BLaER1 (cell line): ENCODE results near the gene ANKRD29.

Experiments used
- H3K27ac ChIP-seq: shearing (Covaris generic); formaldehyde crosslinking; 2 replicates; pipeline ENCODE4 v1.8.1; 2022
- H3K27me3 ChIP-seq: shearing (Covaris generic); formaldehyde crosslinking; 2 replicates; pipeline ENCODE4 v1.8.1; 2022
- H3K36me3 ChIP-seq: shearing (Covaris generic); formaldehyde crosslinking; 2 replicates; pipeline ENCODE4 v1.8.1; 2022
- H3K4me1 ChIP-seq: shearing (Covaris generic); formaldehyde crosslinking; 2 replicates; pipeline ENCODE4 v1.8.1; 2022
- H3K4me2 ChIP-seq: shearing (Covaris generic); formaldehyde crosslinking; 2 replicates; pipeline ENCODE4 v1.8.1; 2022
- H3K4me3 ChIP-seq: shearing (Covaris generic); formaldehyde crosslinking; 2 replicates; pipeline ENCODE4 v1.8.1; 2022
- H3K9ac ChIP-seq: shearing (Covaris generic); formaldehyde crosslinking; 2 replicates; pipeline ENCODE4 v1.8.1; 2022
- H3K9me3 ChIP-seq: shearing (Covaris generic); formaldehyde crosslinking; 2 replicates; pipeline ENCODE4 v1.8.1; 2022
- H4K20me1 ChIP-seq: shearing (Covaris generic); formaldehyde crosslinking; 2 replicates; pipeline ENCODE4 v1.8.1; 2022
- Cebpa-rat ChIP-seq: shearing (Covaris generic); IDR thresholded peaks from 2 replicates; pipeline ENCODE4 v1.8.1; 2022

Gene ANKRD29

GRCh38 chr18:23703057-23703986, 40.6 kb upstream of the ANKRD29 start:
- H4K20me1 ChIP-seq: no peaks in the 10 kb centered on the region
- H3K9ac ChIP-seq: no peak overlapping the region
- no peaks in the 10 kb centered on the region for H3K27me3 ChIP-seq
- no peaks in the 10 kb centered on the region for H3K36me3 ChIP-seq
- TF ChIP-seq Cebpa-rat: no peak
- H3K9me3 ChIP-seq: peaks cover 13% of the 10 kb centered on the region
- H3K4me2 ChIP-seq: no peak overlapping the region
- no peak overlapping the region for H3K27ac ChIP-seq
- H3K4me3 ChIP-seq: no peak overlapping the region
- peaks cover 16% of the 10 kb centered on the region for H3K4me1 ChIP-seq

GRCh38 chr18:23702606-23703005, 39.9 kb upstream of the ANKRD29 start:
- peaks cover 16% of the 10 kb centered on the region for H3K4me1 ChIP-seq
- no peaks in the 10 kb centered on the region for H3K27me3 ChIP-seq
- peaks cover 11% of the 10 kb centered on the region for H3K9me3 ChIP-seq
- no peak overlapping the region for H3K27ac ChIP-seq
- H3K4me2 ChIP-seq: no peak overlapping the region
- no peaks in the 10 kb centered on the region for H3K36me3 ChIP-seq
- no peaks in the 10 kb centered on the region for H4K20me1 ChIP-seq
- H3K4me3 ChIP-seq: no peak overlapping the region
- TF ChIP-seq Cebpa-rat: no peak
- H3K9ac ChIP-seq: no peak overlapping the region

GRCh38 chr18:23701544-23702064, 38.9 kb upstream of the ANKRD29 start:
- Histone ChIP-seq H3K9me3 (peaks cover 1% of the 10 kb centered on the region; the same call in 1 of the 2 replicates), H3K9ac (no peak overlapping the region), H3K4me2 (no peak overlapping the region), H3K4me1 (peaks cover 16% of the 10 kb centered on the region), H3K4me3 (no peak overlapping the region), H3K36me3 (no peaks in the 10 kb centered on the region), H3K27me3 (no peaks in the 10 kb centered on the region), H3K27ac (no peak overlapping the region), H4K20me1 (no peaks in the 10 kb centered on the region)
- no peak for TF ChIP-seq Cebpa-rat

GRCh38 chr18:23701017-23701416, 38.3 kb upstream of the ANKRD29 start:
- Histone ChIP-seq H3K27me3 (no peaks in the 10 kb centered on the region), H3K9ac (no peak overlapping the region), H4K20me1 (no peaks in the 10 kb centered on the region), H3K4me2 (no peak overlapping the region), H3K27ac (no peak overlapping the region), H3K9me3 (no peaks in the 10 kb centered on the region), H3K4me1 (peaks cover 16% of the 10 kb centered on the region), H3K4me3 (no peak overlapping the region), H3K36me3 (no peaks in the 10 kb centered on the region)
- no peak for TF ChIP-seq Cebpa-rat

- Histone ChIP-seq H3K4me2 (no peak overlapping the region), H3K27me3 (peaks cover 23% of the 10 kb centered on the region), H3K9ac (no peak overlapping the region), H3K9me3 (peaks cover 10% of the 10 kb centered on the region), H3K36me3 (no peaks in the 10 kb centered on the region), H3K27ac (no peak overlapping the region), H3K4me1 (peaks cover 3% of the 10 kb centered on the region), H3K4me3 (no peak overlapping the region), H4K20me1 (0 out of 2 replicates have a peak, but pooled peaks cover 5% of the 10 kb centered on the region)
- TF ChIP-seq Cebpa-rat: no peak
Measured at GRCh38 chr18:23694637-23695430, 32.1 kb upstream of the ANKRD29 start.

- Histone ChIP-seq H3K4me3 (no peak overlapping the region), H3K36me3 (no peaks in the 10 kb centered on the region), H3K27me3 (peaks cover 33% of the 10 kb centered on the region), H3K9ac (no peak overlapping the region), H3K27ac (no peak overlapping the region), H3K9me3 (peaks cover 12% of the 10 kb centered on the region), H4K20me1 (0 out of 2 replicates have a peak, but pooled peaks cover 15% of the 10 kb centered on the region), H3K4me2 (no peak overlapping the region), H3K4me1 (peaks cover 13% of the 10 kb centered on the region)
- TF ChIP-seq Cebpa-rat: no peak
Measured at GRCh38 chr18:23693846-23694245, 31.1 kb upstream of the ANKRD29 start.

- Histone ChIP-seq H3K27ac (no peak overlapping the region), H3K4me2 (no peak overlapping the region), H3K27me3 (peaks cover 46% of the 10 kb centered on the region), H3K36me3 (no peaks in the 10 kb centered on the region), H3K4me3 (0 out of 2 replicates have a peak overlapping the region, but pooled peaks have one; percentile 69), H3K9me3 (peaks cover 12% of the 10 kb centered on the region), H3K4me1 (peaks cover 14% of the 10 kb centered on the region), H4K20me1 (0 out of 2 replicates have a peak, but pooled peaks cover 17% of the 10 kb centered on the region), H3K9ac (no peak overlapping the region)
- TF ChIP-seq Cebpa-rat: no peak
Measured at GRCh38 chr18:23690505-23691068, 27.9 kb upstream of the ANKRD29 start.

- Histone ChIP-seq H3K27me3 (peaks cover 46% of the 10 kb centered on the region), H3K36me3 (no peaks in the 10 kb centered on the region), H3K4me2 (peak overlapping the region; percentile 98), H3K27ac (no peak overlapping the region), H4K20me1 (0 out of 2 replicates have a peak, but pooled peaks cover 17% of the 10 kb centered on the region), H3K9ac (no peak overlapping the region), H3K9me3 (peaks cover 12% of the 10 kb centered on the region), H3K4me1 (peaks cover 14% of the 10 kb centered on the region), H3K4me3 (peak overlapping the region; percentile 69)
- TF ChIP-seq Cebpa-rat: no peak
Measured at GRCh38 chr18:23689616-23690504, 27.1 kb upstream of the ANKRD29 start.
